H9 (cell line): Measurements from ENCODE around the gene WDR37. TPM values are rescaled to one million over a fixed set of nuclear protein-coding genes. Genes with fewer than 3 reads are reported as not detected.

Source experiments
- DNase-seq: peaks from one replicate; pipeline ENCODE4 v3.0.0-alpha.2; 2017
- H2AFZ ChIP-seq: one replicate; pipeline ENCODE4 v1.6.1; 2013; ENCODE audit warnings: mild to moderate bottlenecking, low read length, control low read depth, moderate library complexity
- H2AK5ac ChIP-seq: 2 replicates; pipeline ENCODE4 v1.6.1; 2013; ENCODE audit warnings: low read length, control low read depth, mixed read lengths; ENCODE audit not compliant: insufficient read length
- H2BK120ac ChIP-seq: one replicate; pipeline ENCODE4 v1.6.1; 2013; ENCODE audit warnings: low read depth, mild to moderate bottlenecking, low read length, control low read depth, inconsistent platforms; ENCODE audit not compliant: poor library complexity, severe bottlenecking
- H2BK12ac ChIP-seq: 2 replicates; pipeline ENCODE4 v1.6.1; 2013; ENCODE audit warnings: low read length, control low read depth, mixed read lengths, low read depth; ENCODE audit not compliant: insufficient read length
- H2BK15ac ChIP-seq: 2 replicates; pipeline ENCODE4 v1.6.1; 2013; ENCODE audit warnings: low read depth, low read length, control low read depth
- H2BK20ac ChIP-seq: one replicate; pipeline ENCODE4 v1.6.1; 2013; ENCODE audit warnings: low read depth, mild to moderate bottlenecking, low read length, control low read depth, inconsistent platforms; ENCODE audit not compliant: poor library complexity, severe bottlenecking
- H2BK5ac ChIP-seq: 2 replicates; pipeline ENCODE4 v1.6.1; 2013; ENCODE audit warnings: low read length, control low read depth, mixed read lengths; ENCODE audit not compliant: insufficient read length
- H3K14ac ChIP-seq: 2 replicates; pipeline ENCODE4 v1.6.1; 2013; ENCODE audit warnings: low read length, control low read depth; ENCODE audit not compliant: insufficient read depth
- H3K18ac ChIP-seq: 2 replicates; pipeline ENCODE4 v1.6.1; 2013; ENCODE audit warnings: low read depth, mild to moderate bottlenecking, mixed read lengths, low read length, control low read depth; ENCODE audit not compliant: insufficient read length
- H3K23ac ChIP-seq: 2 replicates; pipeline ENCODE4 v1.6.1; 2013; ENCODE audit warnings: low read length, control low read depth, mixed read lengths, low read depth; ENCODE audit not compliant: insufficient read length
- H3K23me2 ChIP-seq: 2 replicates; pipeline ENCODE4 v1.6.1; 2013; ENCODE audit warnings: low read depth, mild to moderate bottlenecking, mixed read lengths, low read length, control low read depth; ENCODE audit not compliant: insufficient read length, poor library complexity, severe bottlenecking
- H3K27ac ChIP-seq: 2 replicates; pipeline ENCODE4 v1.5.1; 2013; ENCODE audit warnings: low read length, control low read depth, mixed read lengths, low read depth; ENCODE audit not compliant: insufficient read length
- H3K27me3 ChIP-seq: 2 replicates; pipeline ENCODE4 v1.6.1; 2013; ENCODE audit warnings: low read length, control low read depth, inconsistent platforms; ENCODE audit not compliant: insufficient read depth
- H3K4ac ChIP-seq: 2 replicates; pipeline ENCODE4 v1.6.1; 2013; ENCODE audit warnings: low read depth, mild to moderate bottlenecking, control low read depth, inconsistent platforms, low read length, moderate library complexity
- H3K4me1 ChIP-seq: 2 replicates; pipeline ENCODE4 v1.6.1; 2013; ENCODE audit warnings: low read length, control low read depth, inconsistent platforms; ENCODE audit not compliant: insufficient read depth
- H3K4me2 ChIP-seq: 2 replicates; pipeline ENCODE4 v1.6.1; 2013; ENCODE audit warnings: low read length, control low read depth, mixed read lengths; ENCODE audit not compliant: insufficient read length, insufficient read depth
- H3K56ac ChIP-seq: 2 replicates; pipeline ENCODE4 v1.6.1; 2013; ENCODE audit warnings: low read depth, mild to moderate bottlenecking, mixed read lengths, low read length, control low read depth; ENCODE audit not compliant: insufficient read length
- H3K79me1 ChIP-seq: 2 replicates; pipeline ENCODE4 v1.6.1; 2013; ENCODE audit warnings: low read depth, mild to moderate bottlenecking, moderate library complexity, low read length, control low read depth, inconsistent platforms; ENCODE audit not compliant: insufficient read depth, poor library complexity, severe bottlenecking
- H3K79me2 ChIP-seq: 2 replicates; pipeline ENCODE4 v1.6.1; 2013; ENCODE audit warnings: low read length, control low read depth, inconsistent platforms; ENCODE audit not compliant: insufficient read depth
- H3K9ac ChIP-seq: 2 replicates; pipeline ENCODE4 v1.6.1; 2013; ENCODE audit warnings: low read length, control low read depth, mixed read lengths; ENCODE audit not compliant: insufficient read length; ENCODE audit errors: extremely low read depth
- H3K9me3 ChIP-seq: one replicate; pipeline ENCODE4 v1.6.1; 2013; ENCODE audit warnings: low read depth, low read length, inconsistent platforms; ENCODE audit not compliant: control insufficient read depth
- H3T11ph ChIP-seq: one replicate; pipeline ENCODE4 v1.6.1; 2013; ENCODE audit warnings: mild to moderate bottlenecking, low read length, control low read depth, inconsistent platforms
- H4K20me1 ChIP-seq: one replicate; pipeline ENCODE4 v1.6.1; 2013; ENCODE audit not compliant: control insufficient read depth, insufficient read length, insufficient read depth
- H4K5ac ChIP-seq: 2 replicates; pipeline ENCODE4 v1.6.1; 2013; ENCODE audit warnings: low read depth, mild to moderate bottlenecking, mixed read lengths, low read length, control low read depth; ENCODE audit not compliant: insufficient read length
- H4K8ac ChIP-seq: replicated peaks from 2 replicates; pipeline ENCODE4 v1.6.1; 2013; ENCODE audit warnings: low read length, control low read depth, mixed read lengths, low read depth; ENCODE audit not compliant: insufficient read length
- H4K91ac ChIP-seq: 2 replicates; pipeline ENCODE4 v1.6.1; 2013; ENCODE audit warnings: low read depth, mild to moderate bottlenecking, moderate library complexity, mixed read lengths, low read length, control low read depth; ENCODE audit not compliant: insufficient read length
- H3K27ac Mint-ChIP-seq, 3 experiments: 2 replicates in 2 of 3; 3 replicates in 1 of 3; pipeline ENCODE4 v1.8.0; 2020 to 2021; ENCODE audit warnings: mixed read lengths in 3 of 3, mild to moderate bottlenecking in 1 of 3, moderate library complexity in 1 of 3
- H3K27me3 Mint-ChIP-seq: 2 replicates; pipeline ENCODE4 v1.8.0; 2021; ENCODE audit warnings: low read depth, mild to moderate bottlenecking, moderate library complexity, mixed read lengths
- H3K36me3 Mint-ChIP-seq, 3 experiments: 2 replicates in 2 of 3; 3 replicates in 1 of 3; pipeline ENCODE4 v1.8.0; 2020 to 2021; ENCODE audit warnings: low read depth in 3 of 3, mixed read lengths in 3 of 3; ENCODE audit not compliant: insufficient read depth in 1 of 3
- H3K4me1 Mint-ChIP-seq, 2 experiments: 2 replicates each; pipeline ENCODE4 v1.8.0; 2020; ENCODE audit warnings: mixed read lengths in 2 of 2
- H3K4me3 Mint-ChIP-seq, 2 experiments: 2 replicates in 1 of 2; 3 replicates in 1 of 2; pipeline ENCODE4 v1.8.0; 2020 to 2021; ENCODE audit warnings: mild to moderate bottlenecking in 2 of 2, mixed read lengths in 2 of 2, moderate library complexity in 1 of 2
- H3K9me3 Mint-ChIP-seq, 2 experiments: 2 replicates in 1 of 2; 3 replicates in 1 of 2; pipeline ENCODE4 v1.8.0; 2020; ENCODE audit warnings: mild to moderate bottlenecking in 2 of 2, mixed read lengths in 2 of 2, moderate library complexity in 1 of 2
- WGBS: extraction: QIAGEN DNeasy Blood & Tissue Kit; methylation state at CpG from one replicate; pipeline ENCODE4 v1.1.7; 2013; ENCODE audit warnings: missing lambda C conversion rate, low lambda C conversion rate, mixed read lengths; ENCODE audit not compliant: insufficient read length; ENCODE audit errors: extremely low coverage; 5-methylcytosine and 5-hydroxymethylcytosine counted together
- total RNA-seq: library from RNA; stranded (reverse); gene quantifications from 2 replicates; pipeline ENCODE4 v1.2.1, GENCODE V29; 2021
- TF ChIP-seq, protein P1 (sequence below): fragments of 200-600 bp; sonication (generic); conservative IDR thresholded peaks from 3 replicates; pipeline ENCODE4 v1.8.0; 2021; ENCODE audit warnings: antibody characterized with exemption, mild to moderate bottlenecking

WDR37 gene
- total RNA-seq, 1 experiment from 2014 or later: 13.1 TPM

DNA sequence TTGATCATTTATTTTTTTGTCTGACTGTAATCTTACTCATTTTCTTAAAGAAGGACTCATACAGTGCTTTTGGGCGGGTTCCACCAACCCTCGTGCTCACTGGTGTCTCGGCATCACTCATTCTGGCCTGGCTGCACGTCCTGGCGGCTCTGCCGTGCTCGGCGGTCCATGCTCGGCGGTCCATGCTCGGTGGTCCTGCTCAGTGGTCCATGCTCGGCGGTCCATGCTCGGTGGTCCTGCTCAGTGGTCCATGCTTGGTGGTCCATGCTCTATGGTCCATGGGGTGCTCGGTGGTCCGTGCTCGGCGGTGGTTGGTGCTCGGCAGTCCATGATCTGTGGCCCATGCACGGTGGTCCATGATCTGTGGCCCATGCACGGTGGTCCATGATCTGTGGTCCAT lies 72.5 kb downstream of the WDR37 start:
- Histone ChIP-seq H2AK5ac (no peak overlapping the region), H3K18ac (no peak overlapping the region), H2BK12ac (no peak overlapping the region), H3K27ac (no peak overlapping the region), H3K4me2 (no peak overlapping the region), H2AFZ (no peak overlapping the region), H2BK120ac (no peak overlapping the region), H4K91ac (no peak overlapping the region), H3T11ph (no peak overlapping the region), H3K79me2 (no peaks in the 10 kb centered on the region), H3K4me1 (no peaks in the 10 kb centered on the region), H2BK15ac (no peak overlapping the region), H3K27me3 (no peaks in the 10 kb centered on the region), H3K4ac (no peak overlapping the region), H4K8ac (no peak overlapping the region), H3K23me2 (no peaks in the 10 kb centered on the region), H2BK20ac (no peak overlapping the region), H3K79me1 (no peaks in the 10 kb centered on the region), H3K14ac (no peak overlapping the region), H2BK5ac (no peak overlapping the region), H3K23ac (no peak overlapping the region), H3K9me3 (no peaks in the 10 kb centered on the region), H3K9ac (no peak overlapping the region), H3K56ac (no peak overlapping the region), H4K5ac (no peak overlapping the region), H4K20me1 (no peaks in the 10 kb centered on the region)
- no peaks in the 10 kb centered on the region for H3K4me1 Mint-ChIP-seq
- WGBS: no CpG with 5 or more reads among the region's 21 CpGs
- TF ChIP-seq, protein P1, sequence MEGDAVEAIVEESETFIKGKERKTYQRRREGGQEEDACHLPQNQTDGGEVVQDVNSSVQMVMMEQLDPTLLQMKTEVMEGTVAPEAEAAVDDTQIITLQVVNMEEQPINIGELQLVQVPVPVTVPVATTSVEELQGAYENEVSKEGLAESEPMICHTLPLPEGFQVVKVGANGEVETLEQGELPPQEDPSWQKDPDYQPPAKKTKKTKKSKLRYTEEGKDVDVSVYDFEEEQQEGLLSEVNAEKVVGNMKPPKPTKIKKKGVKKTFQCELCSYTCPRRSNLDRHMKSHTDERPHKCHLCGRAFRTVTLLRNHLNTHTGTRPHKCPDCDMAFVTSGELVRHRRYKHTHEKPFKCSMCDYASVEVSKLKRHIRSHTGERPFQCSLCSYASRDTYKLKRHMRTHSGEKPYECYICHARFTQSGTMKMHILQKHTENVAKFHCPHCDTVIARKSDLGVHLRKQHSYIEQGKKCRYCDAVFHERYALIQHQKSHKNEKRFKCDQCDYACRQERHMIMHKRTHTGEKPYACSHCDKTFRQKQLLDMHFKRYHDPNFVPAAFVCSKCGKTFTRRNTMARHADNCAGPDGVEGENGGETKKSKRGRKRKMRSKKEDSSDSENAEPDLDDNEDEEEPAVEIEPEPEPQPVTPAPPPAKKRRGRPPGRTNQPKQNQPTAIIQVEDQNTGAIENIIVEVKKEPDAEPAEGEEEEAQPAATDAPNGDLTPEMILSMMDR: no peak
- no peak overlapping the region for H3K27ac Mint-ChIP-seq
- H3K4me3 Mint-ChIP-seq: no peak overlapping the region
- H3K36me3 Mint-ChIP-seq: peaks cover 35 to 60% (median 55%) of the 10 kb centered on the region in 3 experiments; a peak in 6 of 7 replicates
- H3K9me3 Mint-ChIP-seq: no peaks in the 10 kb centered on the region
- DNase-seq: no peak
- no peaks in the 10 kb centered on the region for H3K27me3 Mint-ChIP-seq
